ENCODE data around the gene AVPR1B.

DNA sequence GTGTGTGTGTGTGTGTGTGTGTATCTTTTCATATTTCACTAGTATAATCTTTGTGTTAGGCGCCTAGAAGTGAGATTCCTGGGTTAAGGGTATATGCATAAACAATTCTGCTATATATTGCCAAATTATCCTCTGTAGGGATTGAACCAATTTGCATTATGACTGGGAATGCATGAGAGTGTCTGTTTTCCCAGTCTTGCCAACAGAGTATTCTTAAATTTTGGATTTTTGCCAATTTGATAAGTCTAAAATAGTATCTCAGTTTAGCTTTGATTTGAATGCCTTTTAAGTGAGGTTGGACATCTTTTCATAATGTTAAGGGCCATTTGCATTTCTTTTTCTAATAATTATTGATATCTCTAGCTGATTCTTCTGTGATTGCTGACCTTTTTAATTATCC, 8.2 kb upstream of the AVPR1B start:
- TF ChIP-seq, protein P1, sequence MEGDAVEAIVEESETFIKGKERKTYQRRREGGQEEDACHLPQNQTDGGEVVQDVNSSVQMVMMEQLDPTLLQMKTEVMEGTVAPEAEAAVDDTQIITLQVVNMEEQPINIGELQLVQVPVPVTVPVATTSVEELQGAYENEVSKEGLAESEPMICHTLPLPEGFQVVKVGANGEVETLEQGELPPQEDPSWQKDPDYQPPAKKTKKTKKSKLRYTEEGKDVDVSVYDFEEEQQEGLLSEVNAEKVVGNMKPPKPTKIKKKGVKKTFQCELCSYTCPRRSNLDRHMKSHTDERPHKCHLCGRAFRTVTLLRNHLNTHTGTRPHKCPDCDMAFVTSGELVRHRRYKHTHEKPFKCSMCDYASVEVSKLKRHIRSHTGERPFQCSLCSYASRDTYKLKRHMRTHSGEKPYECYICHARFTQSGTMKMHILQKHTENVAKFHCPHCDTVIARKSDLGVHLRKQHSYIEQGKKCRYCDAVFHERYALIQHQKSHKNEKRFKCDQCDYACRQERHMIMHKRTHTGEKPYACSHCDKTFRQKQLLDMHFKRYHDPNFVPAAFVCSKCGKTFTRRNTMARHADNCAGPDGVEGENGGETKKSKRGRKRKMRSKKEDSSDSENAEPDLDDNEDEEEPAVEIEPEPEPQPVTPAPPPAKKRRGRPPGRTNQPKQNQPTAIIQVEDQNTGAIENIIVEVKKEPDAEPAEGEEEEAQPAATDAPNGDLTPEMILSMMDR (IDR thresholded peaks at IDR 0.05): no peak
- TF ChIP-seq POLR2A (IDR thresholded peaks at IDR 0.05): no peak

All from uterus (tissue), 2 donors.